Smooth muscle cell (in vitro differentiated cells): ENCODE data around the gene UBE2S. TPM values are rescaled to one million over a fixed set of nuclear protein-coding genes. Genes with fewer than 3 reads are reported as not detected.
"Not testable (repeated sequence)": the region's sequence is repeated elsewhere in the genome, so short reads cannot be mapped to it uniquely, and the experiment has no call there.

Experiments
- DNase-seq: peaks from one replicate; lab custom pipeline; 2025; ENCODE audit not compliant: unreplicated experiment; lab: John Stamatoyannopoulos, UW
- H2AFZ ChIP-seq: fragments of 200-600 bp; sonication (generic); 2 replicates; pipeline ENCODE4 v1.6.0; 2016; ENCODE audit warnings: antibody characterized with exemption, low read depth, mild to moderate bottlenecking
- H3F3A ChIP-seq: fragments of 200-600 bp; sonication (generic); 2 replicates; pipeline ENCODE4 v1.6.0; 2017; ENCODE audit warnings: antibody characterized with exemption, low read depth
- H3K27ac ChIP-seq: fragments of 200-600 bp; sonication (generic); 2 replicates; pipeline ENCODE4 v1.5.1; 2016; ENCODE audit warnings: low read depth, mild to moderate bottlenecking
- H3K27me3 ChIP-seq: fragments of 200-600 bp; sonication (generic); 2 replicates; pipeline ENCODE4 v1.6.1; 2016; ENCODE audit warnings: low read depth, mild to moderate bottlenecking
- H3K36me3 ChIP-seq: fragments of 200-600 bp; sonication (generic); 2 replicates; pipeline ENCODE4 v1.5.1; 2016; ENCODE audit warnings: low read depth
- H3K4me1 ChIP-seq: fragments of 200-600 bp; sonication (generic); 2 replicates; pipeline ENCODE4 v1.5.1; 2016; ENCODE audit warnings: low read depth
- H3K4me2 ChIP-seq: fragments of 200-600 bp; sonication (generic); 2 replicates; pipeline ENCODE4 v1.6.0; 2016; ENCODE audit warnings: mild to moderate bottlenecking
- H3K4me3 ChIP-seq: fragments of 200-600 bp; sonication (generic); 2 replicates; pipeline ENCODE4 v1.5.1; 2016; ENCODE audit warnings: mild to moderate bottlenecking
- H3K79me2 ChIP-seq: fragments of 200-600 bp; sonication (generic); 2 replicates; pipeline ENCODE4 v1.6.0; 2016; ENCODE audit warnings: low read depth, mild to moderate bottlenecking
- H3K9ac ChIP-seq: fragments of 200-600 bp; sonication (generic); 2 replicates; pipeline ENCODE4 v1.6.0; 2016; ENCODE audit warnings: low read depth
- H3K9me3 ChIP-seq: fragments of 200-600 bp; sonication (generic); replicated peaks from 2 replicates; pipeline ENCODE4 v1.5.1; 2016; ENCODE audit warnings: low read depth
- H4K20me1 ChIP-seq: fragments of 200-600 bp; sonication (generic); 2 replicates; pipeline ENCODE4 v1.6.0; 2016; ENCODE audit warnings: low read depth
- CTCF ChIP-seq: fragments of 200-600 bp; sonication (generic); IDR thresholded peaks from 2 replicates; pipeline ENCODE4 v1.5.1; 2017; ENCODE audit warnings: borderline replicate concordance, mild to moderate bottlenecking, antibody characterized with exemption; ENCODE audit not compliant: insufficient read depth, poor library complexity, severe bottlenecking
- WGBS: methylation state at CpG from one replicate; pipeline ENCODE4 v1.1.7; 2016; ENCODE audit warnings: low lambda C conversion rate; 5-methylcytosine and 5-hydroxymethylcytosine counted together
- polyA plus RNA-seq: library from polyadenylated mRNA; unstranded; fragments of >200 nt; fragmentation: Nextera tagmentation; extraction: Ambion mirVana; gene quantifications from 2 replicates; pipeline ENCODE4 v1.2.1, GENCODE V29; 2016
- total RNA-seq: library from RNA; depleted of rRNA; stranded (reverse); fragments of >200 nt; gene quantifications from 2 replicates; pipeline ENCODE4 v1.2.3, GENCODE V29; 2014

Gene UBE2S
- total RNA-seq, result 34.8 and 39.9 TPM in 2 replicates
- polyA plus RNA-seq, result 162 and 171 TPM in 2 replicates

- Histone ChIP-seq H4K20me1 (peaks cover 42% of the 10 kb centered on the region), H3K79me2 (peaks cover 37% of the 10 kb centered on the region), H3K27ac (peak within 1 kb of the TSS; percentile 99), H2AFZ (peak within 1 kb of the TSS; percentile 69), H3K4me3 (peak within 1 kb of the TSS; percentile 78), H3K9ac (peak within 1 kb of the TSS; percentile 92), H3K4me1 (peaks cover 14% of the 10 kb centered on the region), H3K4me2 (peak within 1 kb of the TSS; percentile 96)
- H3K36me3 ChIP-seq, H3K27me3 ChIP-seq, H3F3A ChIP-seq, DNase-seq, H3K9me3 ChIP-seq: not testable (repeated sequence)
- WGBS, result 0% methylated on average over 13 of the region's 36 CpGs
Observed at GRCh38 chr19:55407550-55407799, at the start of gene UBE2S. Gene UBE2S, minus strand, starts transcription at chr19:55407788. Its CDS starts 199 bp downstream, at chr19:55407589.

- no peak overlapping the region for H3K4me3 ChIP-seq
- no peak overlapping the region for H3K4me2 ChIP-seq
- H3K9ac ChIP-seq, result no peak overlapping the region
- H2AFZ ChIP-seq, result no peak overlapping the region
- peaks cover 16% of the 10 kb centered on the region for H3K4me1 ChIP-seq
- H3K27me3 ChIP-seq, result peaks cover 18% of the 10 kb centered on the region
- H3F3A ChIP-seq, result peaks cover 6% of the 10 kb centered on the region
- TF ChIP-seq CTCF, result no peak
- H3K79me2 ChIP-seq, result no peaks in the 10 kb centered on the region
- no peak for DNase-seq
- WGBS, result 94% methylated on average over 14 of the region's 14 CpGs
- H3K27ac ChIP-seq, result no peak overlapping the region
- peaks cover 37% of the 10 kb centered on the region for H4K20me1 ChIP-seq
- no peaks in the 10 kb centered on the region for H3K36me3 ChIP-seq
- H3K9me3 ChIP-seq, result no peaks in the 10 kb centered on the region
Observed at GRCh38 chr19:55456347-55456746, 48.8 kb upstream of the UBE2S start.

- 83% methylated on average over 11 of the region's 11 CpGs for WGBS
Observed at GRCh38 chr19:55455576-55456235, 48.1 kb upstream of the UBE2S start.

GRCh38 chr19:55454787-55455243 is 47.2 kb upstream of the UBE2S start:
- H2AFZ ChIP-seq, result no peak overlapping the region
- DNase-seq, result no peak
- peak; percentile 63 for TF ChIP-seq CTCF
- peaks cover 31% of the 10 kb centered on the region for H3K27me3 ChIP-seq
- no peaks in the 10 kb centered on the region for H3K36me3 ChIP-seq
- H3K79me2 ChIP-seq, result no peaks in the 10 kb centered on the region
- H3K27ac ChIP-seq, result no peak overlapping the region
- H3K4me1 ChIP-seq, result peaks cover 12% of the 10 kb centered on the region
- H3K4me2 ChIP-seq, result no peak overlapping the region
- H3K9me3 ChIP-seq, result no peaks in the 10 kb centered on the region
- H3K9ac ChIP-seq, result no peak overlapping the region
- H3K4me3 ChIP-seq, result no peak overlapping the region
- peaks cover 33% of the 10 kb centered on the region for H4K20me1 ChIP-seq
- peaks cover 6% of the 10 kb centered on the region for H3F3A ChIP-seq
- WGBS, result 62% methylated on average over 10 of the region's 14 CpGs

More at GRCh38 chr19:55455576-55456235, 48.1 kb upstream of the UBE2S start:
- Histone ChIP-seq H3K36me3 (no peaks in the 10 kb centered on the region), H2AFZ (no peak overlapping the region), H3F3A (peaks cover 6% of the 10 kb centered on the region), H3K27ac (no peak overlapping the region), H4K20me1 (peaks cover 37% of the 10 kb centered on the region), H3K4me1 (peaks cover 16% of the 10 kb centered on the region), H3K9me3 (no peaks in the 10 kb centered on the region), H3K27me3 (peaks cover 25% of the 10 kb centered on the region), H3K4me2 (no peak overlapping the region), H3K4me3 (no peak overlapping the region), H3K79me2 (no peaks in the 10 kb centered on the region), H3K9ac (no peak overlapping the region)
- TF ChIP-seq CTCF, result no peak
- no peak for DNase-seq
